ENCODE data around the gene KNCN. TPM values are rescaled to one million over a fixed set of nuclear protein-coding genes. Genes with fewer than 3 reads are reported as not detected.

KNCN gene
- total RNA-seq, 2 experiments from 2014 or later = not detected

DNA sequence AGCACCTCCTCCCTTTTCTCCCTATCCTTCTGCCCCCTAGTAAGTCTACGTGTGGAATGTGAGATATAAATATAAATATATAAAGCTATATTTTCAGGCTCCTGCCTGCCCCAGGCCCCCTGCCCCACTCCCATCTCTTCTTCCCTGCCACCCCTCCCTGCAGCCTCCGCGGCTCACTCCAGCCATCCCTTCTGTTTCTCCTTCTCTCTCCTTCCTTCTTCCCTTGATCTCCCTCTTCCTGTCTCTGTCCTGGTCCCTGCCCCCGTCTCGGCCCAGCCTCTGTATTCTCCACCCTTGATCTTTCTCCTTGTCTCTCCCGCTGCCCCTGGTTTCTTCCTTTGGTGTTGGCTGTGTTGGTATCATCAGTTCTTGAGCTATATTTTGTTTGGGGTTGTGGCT lies 38.7 kb downstream of the KNCN start:
- H3K4me3 Mint-ChIP-seq = no peak overlapping the region
- no peaks in the 10 kb centered on the region for H3K9me3 Mint-ChIP-seq
- peaks cover 28% of the 10 kb centered on the region for H3K27me3 Mint-ChIP-seq
- H3K4me1 Mint-ChIP-seq = no peaks in the 10 kb centered on the region
- no peak for DNase-seq
- no peak overlapping the region for H3K27ac Mint-ChIP-seq
- H3K36me3 Mint-ChIP-seq = no peaks in the 10 kb centered on the region

DNA sequence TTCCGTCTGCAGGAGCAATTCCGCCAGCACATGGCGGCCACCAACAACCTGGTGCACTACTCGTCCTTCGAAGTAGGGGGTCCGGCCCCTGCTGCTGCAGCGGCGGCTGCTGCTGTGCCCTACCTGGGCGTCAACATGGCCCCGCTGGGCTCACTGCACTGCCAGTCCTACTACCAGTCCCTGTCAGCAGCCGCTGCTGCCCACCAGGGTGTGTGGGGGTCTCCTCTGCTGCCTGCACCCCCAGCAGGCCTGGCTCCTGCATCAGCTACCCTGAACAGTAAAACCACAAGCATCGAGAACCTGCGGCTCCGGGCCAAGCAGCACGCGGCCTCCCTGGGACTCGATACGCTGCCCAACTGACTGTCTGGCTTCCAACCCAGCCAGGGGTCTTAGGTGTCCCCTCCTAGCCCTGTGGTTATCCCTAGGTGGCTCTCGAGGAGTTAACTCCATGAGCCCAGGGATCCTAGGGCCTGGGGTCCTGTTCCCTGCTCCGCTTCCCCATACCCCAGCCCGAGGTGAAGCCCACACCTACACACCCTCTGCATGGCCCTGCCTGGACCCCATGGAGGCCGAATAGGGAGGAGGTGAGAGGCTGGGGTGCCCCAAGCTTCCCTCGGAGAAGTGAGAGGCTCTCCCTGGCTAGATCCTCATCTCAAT lies 39.2 kb downstream of the KNCN start:
- peaks cover 23% of the 10 kb centered on the region for H3K27me3 Mint-ChIP-seq
- DNase-seq = no peak
- H3K36me3 Mint-ChIP-seq = no peaks in the 10 kb centered on the region
- no peaks in the 10 kb centered on the region for H3K9me3 Mint-ChIP-seq
- H3K27ac Mint-ChIP-seq = no peak overlapping the region
- H3K4me3 Mint-ChIP-seq = no peak overlapping the region
- H3K4me1 Mint-ChIP-seq = no peaks in the 10 kb centered on the region

DNA sequence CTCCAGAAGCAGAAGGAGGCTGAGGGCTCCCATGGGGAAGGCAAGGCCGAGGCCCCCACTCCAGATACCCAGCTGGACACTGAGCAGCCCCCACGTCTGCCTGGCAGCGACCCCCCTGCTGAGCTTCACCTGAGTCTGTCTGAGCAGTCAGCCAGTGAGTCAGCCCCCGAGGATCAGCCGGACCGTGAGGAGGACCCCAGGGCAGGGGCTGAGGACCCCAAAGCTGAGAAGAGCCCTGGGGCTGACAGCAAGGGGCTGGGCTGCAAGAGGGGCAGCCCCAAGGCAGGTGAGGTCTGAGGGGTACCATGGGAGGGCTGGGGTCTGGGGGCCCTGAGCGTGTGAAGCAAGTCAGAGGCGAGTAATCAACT lies 40.5 kb downstream of the KNCN start:
- H3K4me3 Mint-ChIP-seq = no peak overlapping the region
- peaks cover 17% of the 10 kb centered on the region for H3K27me3 Mint-ChIP-seq
- no peaks in the 10 kb centered on the region for H3K4me1 Mint-ChIP-seq
- no peak overlapping the region for H3K27ac Mint-ChIP-seq
- no peaks in the 10 kb centered on the region for H3K9me3 Mint-ChIP-seq
- DNase-seq = no peak
- no peaks in the 10 kb centered on the region for H3K36me3 Mint-ChIP-seq

DNA sequence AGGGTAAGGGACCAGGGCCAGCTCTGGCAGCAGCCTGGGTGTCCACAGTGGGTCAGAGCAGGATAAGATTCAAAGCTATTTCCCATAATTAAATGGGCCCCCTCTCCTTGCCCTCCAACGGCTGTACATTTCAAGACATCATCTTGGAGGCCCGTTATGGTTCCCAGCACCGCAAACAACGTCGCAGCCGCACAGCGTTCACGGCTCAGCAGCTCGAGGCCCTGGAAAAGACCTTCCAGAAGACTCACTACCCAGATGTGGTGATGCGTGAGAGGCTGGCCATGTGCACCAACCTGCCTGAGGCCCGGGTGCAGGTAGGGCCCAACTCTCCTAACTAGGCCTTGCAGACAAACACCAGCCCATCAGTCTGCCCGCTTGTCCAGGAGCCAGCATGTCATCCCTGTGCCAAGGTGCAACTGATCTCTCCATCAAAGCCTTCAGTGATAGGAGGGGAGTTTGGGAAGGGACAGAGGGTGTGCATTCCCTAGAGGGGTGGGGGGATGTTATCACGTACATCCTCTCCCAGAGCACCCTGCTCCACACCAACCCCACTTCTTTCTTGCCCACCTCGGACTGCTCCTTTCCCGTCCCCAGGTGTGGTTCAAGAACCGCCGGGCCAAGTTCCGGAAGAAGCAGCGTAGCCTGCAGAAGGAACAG lies 41.0 kb downstream of the KNCN start:
- H3K9me3 Mint-ChIP-seq = no peaks in the 10 kb centered on the region
- H3K27me3 Mint-ChIP-seq = peaks cover 12% of the 10 kb centered on the region
- no peak overlapping the region for H3K27ac Mint-ChIP-seq
- H3K4me3 Mint-ChIP-seq = no peak overlapping the region
- no peaks in the 10 kb centered on the region for H3K4me1 Mint-ChIP-seq
- no peak for DNase-seq
- no peaks in the 10 kb centered on the region for H3K36me3 Mint-ChIP-seq

DNA sequence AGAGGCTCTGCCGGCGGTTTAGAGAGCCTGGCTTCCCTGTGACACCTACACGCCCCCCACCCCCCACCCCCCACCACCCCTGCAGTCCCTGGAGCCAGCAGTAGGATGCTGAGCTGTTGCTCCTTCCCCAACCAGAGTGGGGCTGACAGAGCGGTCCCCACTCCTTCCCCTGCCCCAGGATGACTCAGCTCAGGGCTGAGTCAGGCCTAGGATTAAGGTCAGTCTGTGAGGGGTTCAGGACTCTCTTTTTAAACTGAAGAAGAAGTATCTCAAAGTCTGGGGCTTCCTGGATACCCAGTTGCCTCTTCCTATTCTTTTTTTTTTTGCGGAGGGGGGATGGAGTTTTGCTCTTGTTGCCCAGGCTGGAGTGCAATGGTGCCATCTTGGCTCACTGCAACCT lies 42.7 kb downstream of the KNCN start:
- Mint-ChIP-seq H3K4me3 (no peak overlapping the region), H3K36me3 (no peaks in the 10 kb centered on the region), H3K9me3 (no peaks in the 10 kb centered on the region), H3K27me3 (peaks cover 8% of the 10 kb centered on the region), H3K4me1 (no peaks in the 10 kb centered on the region), H3K27ac (no peak overlapping the region)
- DNase-seq = no peak

DNA sequence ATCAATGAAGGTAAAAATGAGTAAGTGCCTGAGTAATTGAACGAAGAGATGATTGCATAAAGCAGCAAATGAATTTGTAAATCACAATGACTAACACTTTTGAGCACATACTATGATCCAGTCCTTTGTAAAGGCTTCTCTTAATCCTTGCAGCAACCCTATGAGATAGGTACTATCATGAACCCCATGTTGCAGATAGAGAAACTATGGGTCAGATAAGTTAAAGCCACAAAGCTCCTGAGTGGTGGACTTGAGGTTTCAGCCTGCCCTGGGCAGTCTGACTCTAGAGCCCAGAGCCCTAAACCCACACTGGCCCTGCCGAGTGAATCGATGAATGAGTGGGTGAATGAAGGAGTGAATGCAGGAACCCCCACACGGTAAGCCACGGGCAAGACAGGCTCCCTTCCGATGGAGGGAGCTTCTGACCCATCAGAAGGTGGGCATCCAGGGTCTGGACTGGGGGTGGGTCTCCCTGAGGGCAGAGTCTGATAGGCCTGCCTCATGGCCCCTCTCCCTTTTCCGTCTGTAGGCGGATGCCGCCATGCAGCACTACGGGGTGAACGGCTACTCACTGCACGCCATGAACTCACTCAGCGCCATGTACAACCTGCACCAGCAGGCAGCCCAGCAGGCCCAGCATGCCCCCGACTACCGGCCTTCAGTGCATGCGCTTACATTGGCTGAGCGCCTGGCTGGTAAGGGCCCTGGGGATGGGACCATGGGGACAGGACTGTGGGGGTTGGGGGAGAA lies 44.8 kb downstream of the KNCN start:
- no peaks in the 10 kb centered on the region for H3K9me3 Mint-ChIP-seq
- no peak for DNase-seq
- H3K36me3 Mint-ChIP-seq = no peaks in the 10 kb centered on the region
- peaks cover 23% of the 10 kb centered on the region for H3K27me3 Mint-ChIP-seq
- no peak overlapping the region for H3K27ac Mint-ChIP-seq
- no peak overlapping the region for H3K4me3 Mint-ChIP-seq
- H3K4me1 Mint-ChIP-seq = no peaks in the 10 kb centered on the region

DNA sequence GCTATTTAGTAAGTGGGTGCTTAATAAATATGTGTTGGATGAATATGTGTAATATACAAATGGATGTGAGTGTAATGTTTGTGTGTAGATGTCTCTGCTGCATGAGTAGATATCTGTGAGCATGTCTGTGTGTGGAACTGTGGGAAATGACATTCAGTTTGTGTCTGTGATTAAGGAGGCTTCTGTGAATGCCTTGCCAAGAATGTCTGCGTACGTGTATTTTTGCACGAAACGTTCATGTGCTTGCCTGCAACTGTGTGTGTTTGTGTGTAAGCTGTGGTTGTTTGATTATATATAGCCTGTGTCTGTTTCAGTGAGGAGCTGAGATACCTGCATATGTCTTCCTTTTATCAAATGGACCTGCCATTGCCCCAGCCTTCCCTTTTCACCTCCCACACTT lies 48.0 kb downstream of the KNCN start:
- H3K27ac Mint-ChIP-seq = no peak overlapping the region
- DNase-seq = no peak
- no peaks in the 10 kb centered on the region for H3K4me1 Mint-ChIP-seq
- H3K4me3 Mint-ChIP-seq = no peak overlapping the region
- H3K9me3 Mint-ChIP-seq = no peaks in the 10 kb centered on the region
- H3K36me3 Mint-ChIP-seq = no peaks in the 10 kb centered on the region
- peaks cover 28% of the 10 kb centered on the region for H3K27me3 Mint-ChIP-seq

DNA sequence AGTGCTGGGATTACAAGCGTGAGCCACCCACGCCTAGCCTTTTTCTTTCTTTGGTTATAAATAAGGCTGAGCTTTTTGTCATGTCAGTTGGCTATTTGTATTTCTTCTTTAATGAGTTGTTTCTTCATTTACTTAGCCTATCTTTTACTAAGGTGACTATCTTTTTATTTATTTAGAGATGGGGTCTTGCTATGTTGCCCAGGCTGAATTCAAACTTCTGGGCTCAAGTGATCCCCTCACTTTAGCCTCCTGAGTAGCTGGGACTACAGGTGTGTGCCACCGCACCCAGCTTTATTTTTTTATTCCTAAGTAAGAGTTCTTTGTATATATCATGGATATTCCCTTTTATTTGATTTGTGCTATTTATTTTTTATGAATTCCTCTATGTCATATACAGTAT lies 49.9 kb downstream of the KNCN start:
- Mint-ChIP-seq H3K27ac (no peak overlapping the region), H3K36me3 (no peaks in the 10 kb centered on the region)

DNA sequence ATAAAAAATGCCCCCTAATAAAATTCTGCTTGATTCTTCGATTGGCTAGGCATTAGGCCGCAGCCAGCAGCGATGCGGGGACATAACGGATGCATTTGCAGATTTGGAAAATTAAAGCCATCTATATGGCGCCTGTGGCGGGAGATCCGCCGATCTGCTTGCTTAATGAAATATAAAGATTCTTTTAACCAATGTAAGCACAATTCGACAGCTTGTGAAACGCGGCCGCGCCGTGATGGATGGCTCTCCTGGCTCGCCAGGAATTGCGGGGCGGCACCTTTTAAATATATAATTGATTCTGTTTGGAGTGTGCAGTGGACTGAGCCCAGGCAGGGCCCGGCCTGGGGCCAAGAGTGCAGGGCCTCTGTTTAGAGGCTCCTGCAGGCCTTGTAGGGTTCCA lies 53.8 kb downstream of the KNCN start:
- Mint-ChIP-seq H3K4me3 (no peak overlapping the region), H3K9me3 (no peaks in the 10 kb centered on the region), H3K27me3 (peaks cover 51% of the 10 kb centered on the region), H3K4me1 (peaks cover 2% of the 10 kb centered on the region), H3K27ac (no peak overlapping the region), H3K36me3 (no peaks in the 10 kb centered on the region)
- DNase-seq = no peak

More for the DNA sequence above, 49.9 kb downstream of the KNCN start:
- peaks cover 24% of the 10 kb centered on the region for H3K27me3 Mint-ChIP-seq
- no peak for DNase-seq
- no peak overlapping the region for H3K4me3 Mint-ChIP-seq
- H3K9me3 Mint-ChIP-seq = no peaks in the 10 kb centered on the region
- H3K4me1 Mint-ChIP-seq = no peaks in the 10 kb centered on the region

DNA sequence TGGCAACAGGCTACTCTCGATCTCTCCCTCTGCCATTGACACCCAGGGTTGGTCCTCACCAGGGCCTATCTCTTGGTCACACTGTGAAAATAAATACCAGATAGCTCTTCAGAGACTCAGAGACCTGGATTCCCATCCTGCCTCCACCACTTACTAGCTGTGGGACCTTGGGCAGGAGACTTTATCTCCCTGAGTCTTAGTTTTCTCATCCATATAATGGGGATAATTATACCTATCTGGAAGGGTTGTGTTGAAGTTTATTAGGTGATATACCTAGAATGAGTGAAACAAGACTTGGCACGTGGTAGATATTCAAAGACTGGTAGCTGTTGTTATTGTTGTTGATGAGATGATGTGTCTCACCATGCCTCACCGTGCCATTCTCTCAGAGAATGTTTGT lies 54.4 kb downstream of the KNCN start:
- Mint-ChIP-seq H3K4me3 (no peak overlapping the region), H3K27ac (no peak overlapping the region), H3K27me3 (peaks cover 53% of the 10 kb centered on the region), H3K36me3 (no peaks in the 10 kb centered on the region), H3K4me1 (peaks cover 8% of the 10 kb centered on the region), H3K9me3 (no peaks in the 10 kb centered on the region)
- DNase-seq = no peak

DNA sequence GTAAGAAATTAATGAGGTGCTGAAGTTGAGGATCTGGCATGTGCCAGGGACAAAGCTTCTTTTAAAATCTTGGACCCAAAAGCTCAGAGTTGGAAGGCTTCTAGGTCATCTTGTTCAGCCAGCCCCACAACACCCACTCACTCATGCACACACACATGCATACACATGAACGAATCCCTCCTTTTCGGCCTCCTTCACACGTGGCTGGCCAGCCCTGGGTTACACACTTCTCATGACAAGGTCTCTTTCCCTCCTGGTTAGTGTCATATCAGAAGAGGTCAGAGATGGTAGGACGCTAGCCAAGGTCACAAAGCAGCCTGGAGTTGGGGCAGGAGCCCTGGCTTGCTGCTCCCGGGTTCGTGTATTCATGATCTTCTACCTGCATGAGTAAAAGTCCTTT lies 54.9 kb downstream of the KNCN start:
- no peak for DNase-seq
- Mint-ChIP-seq H3K4me1 (peaks cover 12% of the 10 kb centered on the region), H3K36me3 (no peaks in the 10 kb centered on the region), H3K27me3 (peaks cover 55% of the 10 kb centered on the region), H3K4me3 (no peak overlapping the region), H3K9me3 (no peaks in the 10 kb centered on the region), H3K27ac (no peak overlapping the region)

DNA sequence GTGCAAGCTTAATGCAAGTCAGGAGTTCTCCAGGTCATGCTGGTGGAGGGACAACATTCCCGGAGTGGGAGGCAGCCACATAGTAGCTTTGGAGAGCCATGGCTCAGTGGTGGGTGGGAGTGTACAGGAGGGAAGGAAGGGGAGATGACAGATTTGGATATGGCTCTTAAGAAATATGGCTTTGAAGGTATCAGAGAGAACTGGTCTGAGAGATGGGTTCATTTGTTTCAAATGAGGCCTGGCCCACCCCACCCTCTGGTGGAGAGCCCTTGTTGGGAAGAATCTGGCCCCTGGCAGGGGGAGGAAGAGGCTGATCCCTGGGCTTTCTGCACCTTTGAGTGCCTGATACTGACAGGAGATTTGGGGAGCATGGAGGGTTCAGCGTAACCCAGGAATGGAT lies 55.7 kb downstream of the KNCN start:
- Mint-ChIP-seq H3K27ac (no peak overlapping the region), H3K9me3 (no peaks in the 10 kb centered on the region), H3K4me1 (peaks cover 12% of the 10 kb centered on the region), H3K36me3 (no peaks in the 10 kb centered on the region), H3K27me3 (peaks cover 63% of the 10 kb centered on the region), H3K4me3 (no peak overlapping the region)
- DNase-seq = no peak

Other genes with a start within 250 kb of the KNCN start
- gene LRRC41, start 248.0 kb downstream of the KNCN start, total RNA-seq = 10 to 100 TPM; 33.6 to 35.6 TPM
- 100 to 1,000 TPM; 455 to 457 TPM for gene UQCRH, start 247.9 kb downstream of the KNCN start, total RNA-seq
- gene NSUN4, start 210.8 kb downstream of the KNCN start, total RNA-seq = 10 to 100 TPM; 32.0 to 32.5 TPM
- 1 to 10 TPM; 2.8 to 3.4 TPM for gene FAAH, start 157.3 kb downstream of the KNCN start, total RNA-seq
- gene DMBX1, start 61.8 kb downstream of the KNCN start, total RNA-seq = not detected
- 10 to 100 TPM; 23.0 to 23.4 TPM for gene MKNK1, start 52.6 kb upstream of the KNCN start, total RNA-seq
- 1 to 10 TPM; 8.7 TPM for gene MOB3C, start 65.2 kb upstream of the KNCN start, total RNA-seq
- 10 to 100 TPM; 45.0 to 46.6 TPM for gene ATPAF1, start 116.7 kb upstream of the KNCN start, total RNA-seq
- gene TEX38, start 120.2 kb upstream of the KNCN start, total RNA-seq = not detected
- 10 to 100 TPM; 38.3 to 42.5 TPM for gene EFCAB14, start 167.5 kb upstream of the KNCN start, total RNA-seq
- not detected for gene CYP4B1, start 247.4 kb upstream of the KNCN start, total RNA-seq

Measured in activated naive CD8-positive, alpha-beta T cell treated with anti-CD3 and anti-CD28 coated beads for 36 hours (primary cell).